Lower leg skin (tissue), 3 donors: ENCODE measurements around the gene HMX2.

ENCODE experiments used
- CTCF ChIP-seq, 3 donors: fragments of 450-650 bp; IDR thresholded peaks; one replicate each; pipeline ENCODE4 v1.5.1; 2016; ENCODE audit warnings: antibody characterized with exemption in 3 of 3, mild to moderate bottlenecking in 3 of 3, moderate library complexity in 2 of 3
- POLR2A ChIP-seq, 2 donors: fragments of 450-650 bp; IDR thresholded peaks; one replicate each; pipeline ENCODE4 v1.6.1; 2016 to 2017; ENCODE audit warnings: antibody characterized with exemption in 2 of 2, mild to moderate bottlenecking in 1 of 2, moderate library complexity in 1 of 2

DNA sequence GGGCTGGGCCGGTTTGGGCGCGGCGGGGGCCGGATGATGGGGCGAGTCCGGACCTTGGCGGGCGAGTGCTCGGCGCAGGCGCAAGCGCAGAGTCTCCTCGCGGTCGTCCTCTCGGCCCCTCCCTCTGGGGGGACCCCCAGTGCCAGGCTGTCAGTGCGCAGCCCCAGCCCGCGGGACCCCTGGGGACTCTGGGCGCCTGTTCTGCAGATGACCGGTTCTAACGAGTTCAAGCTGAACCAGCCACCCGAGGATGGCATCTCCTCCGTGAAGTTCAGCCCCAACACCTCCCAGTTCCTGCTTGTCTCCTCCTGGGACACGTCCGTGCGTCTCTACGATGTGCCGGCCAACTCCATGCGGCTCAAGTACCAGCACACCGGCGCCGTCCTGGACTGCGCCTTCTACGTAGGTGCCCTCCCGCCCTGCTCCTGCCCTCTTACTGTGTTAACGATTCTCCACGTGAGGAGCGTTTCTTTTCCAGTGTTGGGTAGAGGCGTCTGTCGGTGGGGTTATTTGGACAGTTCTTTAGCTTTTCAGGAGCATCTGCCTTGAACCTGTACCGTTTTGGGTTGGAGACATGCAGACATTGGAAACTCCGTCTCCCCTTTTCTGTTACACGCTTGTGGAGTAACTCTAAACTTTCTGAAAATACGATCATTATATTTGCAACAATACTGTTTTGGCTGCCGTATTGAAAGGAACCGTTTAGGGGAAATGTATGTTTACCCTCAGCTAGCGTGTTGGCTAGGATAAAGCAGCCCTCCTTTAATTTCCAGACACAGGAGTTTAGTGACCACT is 7.0 kb downstream of the HMX2 start:
- TF ChIP-seq POLR2A (IDR thresholded peaks at IDR 0.05) = no peak
- no peak for TF ChIP-seq CTCF (IDR thresholded peaks at IDR 0.05)
